ENCODE data around the gene ADD3. TPM values are rescaled to one million over a fixed set of nuclear protein-coding genes. Genes with fewer than 3 reads are reported as not detected.

ADD3 gene
- total RNA-seq, 1 experiment from 2014 or later, result 59.9 TPM

- Histone ChIP-seq H2BK20ac (ENCODE audit: low read depth, low read length, poor library complexity, severe bottlenecking) (no peak overlapping the region), H3K4me2 (ENCODE audit: insufficient read depth, insufficient read length, low read length) (no peak overlapping the region), H3K9ac (ENCODE audit: extremely low read depth, insufficient read length, low read length) (no peak overlapping the region), H3K79me1 (ENCODE audit: insufficient read depth, low read depth, low read length, poor library complexity, severe bottlenecking) (peaks cover 6% of the 10 kb centered on the region), H3K23ac (ENCODE audit: insufficient read length, low read depth, low read length) (no peak overlapping the region), H2BK12ac (ENCODE audit: insufficient read length, low read depth, low read length) (no peak overlapping the region), H3K79me2 (ENCODE audit: insufficient read depth, low read length) (peaks cover 13% of the 10 kb centered on the region; the same call in 1 of the 2 replicates), H3K9me3 (ENCODE audit: control insufficient read depth, low read depth, low read length) (no peaks in the 10 kb centered on the region), H2BK15ac (ENCODE audit: low read depth, low read length) (no peak overlapping the region), H3K4ac (ENCODE audit: low read depth, low read length) (no peak overlapping the region), H3T11ph (ENCODE audit: low read length) (no peak overlapping the region), H2BK120ac (ENCODE audit: low read depth, low read length, poor library complexity, severe bottlenecking) (no peak overlapping the region), H3K27me3 (ENCODE audit: insufficient read depth, low read length) (no peaks in the 10 kb centered on the region), H3K27ac (ENCODE audit: insufficient read length, low read depth, low read length) (no peak overlapping the region), H3K4me1 (ENCODE audit: insufficient read depth, low read length) (peaks cover 10% of the 10 kb centered on the region), H4K91ac (ENCODE audit: insufficient read length, low read depth, low read length) (no peak overlapping the region), H4K8ac (replicated peaks; ENCODE audit: insufficient read length, low read depth, low read length) (no peak overlapping the region), H3K14ac (ENCODE audit: insufficient read depth, low read length) (no peak overlapping the region), H3K56ac (ENCODE audit: insufficient read length, low read depth, low read length) (no peak overlapping the region), H2AFZ (ENCODE audit: low read length) (no peak overlapping the region), H4K20me1 (ENCODE audit: control insufficient read depth, insufficient read depth, insufficient read length) (no peaks in the 10 kb centered on the region), H3K18ac (ENCODE audit: insufficient read length, low read depth, low read length) (no peak overlapping the region), H3K23me2 (ENCODE audit: insufficient read length, low read depth, low read length, poor library complexity, severe bottlenecking) (no peaks in the 10 kb centered on the region), H2BK5ac (ENCODE audit: insufficient read length, low read length) (no peak overlapping the region), H2AK5ac (ENCODE audit: insufficient read length, low read length) (no peak overlapping the region), H4K5ac (ENCODE audit: insufficient read length, low read depth, low read length) (no peak overlapping the region)
- no peak overlapping the region for H3K4me3 Mint-ChIP-seq
- peaks cover 41 to 47% of the 10 kb centered on the region in 2 experiments for H3K4me1 Mint-ChIP-seq
- DNase-seq, result peak; percentile 41
- peak overlapping the region; percentile 5 to 97 (median 36); a peak in 4 of 7 replicates for H3K27ac Mint-ChIP-seq
- TF ChIP-seq CTCF (conservative IDR thresholded peaks at IDR 0.05), result peak; percentile 41; the same call in 2 of the 3 replicates
- no peaks in the 10 kb centered on the region for H3K27me3 Mint-ChIP-seq (ENCODE audit: low read depth)
- peaks cover 0 to 2% (median 0%) of the 10 kb centered on the region in 3 experiments; a peak in 1 of 7 replicates for H3K36me3 Mint-ChIP-seq (ENCODE audit: insufficient read depth in 1 of 3, low read depth in 3 of 3)
- H3K9me3 Mint-ChIP-seq, result no peaks in the 10 kb centered on the region
These were observed 8.3 kb downstream of the ADD3 start for GRCh38 chr10:110016039-110016438.

All from H9 (cell line).